ENCODE data around the gene PAX7. TPM values are rescaled to one million over a fixed set of nuclear protein-coding genes. Genes with fewer than 3 reads are reported as not detected.

PAX7 gene
- total and polyA plus RNA-seq, 2 experiments from 2014 or later, result 0.03 TPM; not detected in 1

DNA sequence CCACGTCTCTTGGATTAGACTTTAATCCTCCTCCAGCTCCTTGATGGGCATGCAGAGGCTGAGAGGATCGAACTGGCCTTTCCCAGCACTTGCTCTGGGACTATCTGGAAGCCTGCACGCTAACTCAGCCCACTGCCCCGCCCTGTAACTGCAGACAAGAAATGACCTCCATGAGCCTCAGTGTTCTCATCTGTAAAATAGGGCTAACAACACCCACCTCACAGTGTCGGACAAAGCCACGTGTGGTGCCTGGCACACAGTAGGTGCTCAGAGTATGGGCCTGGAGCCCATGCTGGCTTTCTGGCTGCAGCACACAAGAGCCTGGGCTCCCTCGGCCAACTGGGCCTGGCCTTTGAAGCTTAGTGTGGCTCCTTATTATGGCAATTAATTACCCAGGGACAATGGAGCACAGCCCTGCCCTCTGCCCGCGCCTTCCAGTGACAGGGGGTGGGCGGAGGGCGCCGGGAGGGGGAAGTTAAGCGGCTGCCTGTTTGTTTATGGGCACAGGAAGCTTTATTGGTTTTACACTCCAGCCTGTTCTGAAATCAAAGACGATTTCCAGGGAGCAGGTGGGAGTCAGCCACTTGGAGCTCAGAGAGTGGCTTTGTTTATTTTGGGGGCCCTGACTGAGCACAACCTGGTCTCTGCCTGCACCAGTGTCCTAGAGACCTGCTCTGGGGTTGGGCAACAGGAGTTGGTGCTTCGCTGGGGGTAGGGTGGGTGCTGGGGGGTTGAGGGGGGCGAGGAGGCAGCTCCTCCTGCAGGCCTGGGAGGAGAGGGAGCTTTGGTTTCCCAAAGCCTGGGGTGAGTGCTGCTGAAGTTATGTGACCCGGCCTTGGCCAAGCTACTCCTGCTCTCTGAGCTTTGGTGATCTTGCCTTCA lies 31.0 kb downstream of the PAX7 start:
- Histone ChIP-seq H3K79me2 (replicated peaks; ENCODE audit: insufficient read depth) (no peaks in the 10 kb centered on the region), H4K20me1 (replicated peaks; ENCODE audit: insufficient read depth) (no peaks in the 10 kb centered on the region), H3K27ac (ENCODE audit: low read depth) (no peak overlapping the region), H3F3A (replicated peaks; ENCODE audit: low read depth) (peaks cover 4% of the 10 kb centered on the region; the same call in 1 of the 2 replicates), H3K36me3 (ENCODE audit: insufficient read depth) (no peaks in the 10 kb centered on the region), H3K27me3 (ENCODE audit: insufficient read depth) (peaks cover 55% of the 10 kb centered on the region), H3K4me2 (no peak overlapping the region), H3K4me3 (no peak overlapping the region), H3K4me1 (ENCODE audit: insufficient read depth) (peaks cover 22% of the 10 kb centered on the region), H3K9me2 (ENCODE audit: insufficient read depth) (no peaks in the 10 kb centered on the region), H2AFZ (0 out of 2 replicates have a peak overlapping the region, but pooled peaks have one; percentile 66)
- Mint-ChIP-seq H3K4me1 (peaks cover 35% of the 10 kb centered on the region), H3K27ac (no peak overlapping the region), H3K36me3 (ENCODE audit: low read depth) (no peaks in the 10 kb centered on the region), H3K27me3 (ENCODE audit: insufficient read depth, low read depth, poor library complexity) (peaks cover 40% of the 10 kb centered on the region), H3K9me3 (no peaks in the 10 kb centered on the region), H3K4me3 (no peak overlapping the region)
- no peak for DNase-seq (ENCODE audit: low spot score)
- TF ChIP-seq, protein P1, sequence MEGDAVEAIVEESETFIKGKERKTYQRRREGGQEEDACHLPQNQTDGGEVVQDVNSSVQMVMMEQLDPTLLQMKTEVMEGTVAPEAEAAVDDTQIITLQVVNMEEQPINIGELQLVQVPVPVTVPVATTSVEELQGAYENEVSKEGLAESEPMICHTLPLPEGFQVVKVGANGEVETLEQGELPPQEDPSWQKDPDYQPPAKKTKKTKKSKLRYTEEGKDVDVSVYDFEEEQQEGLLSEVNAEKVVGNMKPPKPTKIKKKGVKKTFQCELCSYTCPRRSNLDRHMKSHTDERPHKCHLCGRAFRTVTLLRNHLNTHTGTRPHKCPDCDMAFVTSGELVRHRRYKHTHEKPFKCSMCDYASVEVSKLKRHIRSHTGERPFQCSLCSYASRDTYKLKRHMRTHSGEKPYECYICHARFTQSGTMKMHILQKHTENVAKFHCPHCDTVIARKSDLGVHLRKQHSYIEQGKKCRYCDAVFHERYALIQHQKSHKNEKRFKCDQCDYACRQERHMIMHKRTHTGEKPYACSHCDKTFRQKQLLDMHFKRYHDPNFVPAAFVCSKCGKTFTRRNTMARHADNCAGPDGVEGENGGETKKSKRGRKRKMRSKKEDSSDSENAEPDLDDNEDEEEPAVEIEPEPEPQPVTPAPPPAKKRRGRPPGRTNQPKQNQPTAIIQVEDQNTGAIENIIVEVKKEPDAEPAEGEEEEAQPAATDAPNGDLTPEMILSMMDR (conservative IDR thresholded peaks at IDR 0.05; ENCODE audit: low read depth in 2 of 2), result no peak
- TF ChIP-seq POLR2AphosphoS5 (IDR thresholded peaks at IDR 0.05; ENCODE audit: low read depth) (no peak), ZNF114 (CRISPR knock-in tag; IDR thresholded peaks at IDR 0.05) (no peak), CREB1 (CRISPR knock-in tag; IDR thresholded peaks at IDR 0.05; ENCODE audit: low read depth) (no peak)
- TF ChIP-seq, protein P2, sequence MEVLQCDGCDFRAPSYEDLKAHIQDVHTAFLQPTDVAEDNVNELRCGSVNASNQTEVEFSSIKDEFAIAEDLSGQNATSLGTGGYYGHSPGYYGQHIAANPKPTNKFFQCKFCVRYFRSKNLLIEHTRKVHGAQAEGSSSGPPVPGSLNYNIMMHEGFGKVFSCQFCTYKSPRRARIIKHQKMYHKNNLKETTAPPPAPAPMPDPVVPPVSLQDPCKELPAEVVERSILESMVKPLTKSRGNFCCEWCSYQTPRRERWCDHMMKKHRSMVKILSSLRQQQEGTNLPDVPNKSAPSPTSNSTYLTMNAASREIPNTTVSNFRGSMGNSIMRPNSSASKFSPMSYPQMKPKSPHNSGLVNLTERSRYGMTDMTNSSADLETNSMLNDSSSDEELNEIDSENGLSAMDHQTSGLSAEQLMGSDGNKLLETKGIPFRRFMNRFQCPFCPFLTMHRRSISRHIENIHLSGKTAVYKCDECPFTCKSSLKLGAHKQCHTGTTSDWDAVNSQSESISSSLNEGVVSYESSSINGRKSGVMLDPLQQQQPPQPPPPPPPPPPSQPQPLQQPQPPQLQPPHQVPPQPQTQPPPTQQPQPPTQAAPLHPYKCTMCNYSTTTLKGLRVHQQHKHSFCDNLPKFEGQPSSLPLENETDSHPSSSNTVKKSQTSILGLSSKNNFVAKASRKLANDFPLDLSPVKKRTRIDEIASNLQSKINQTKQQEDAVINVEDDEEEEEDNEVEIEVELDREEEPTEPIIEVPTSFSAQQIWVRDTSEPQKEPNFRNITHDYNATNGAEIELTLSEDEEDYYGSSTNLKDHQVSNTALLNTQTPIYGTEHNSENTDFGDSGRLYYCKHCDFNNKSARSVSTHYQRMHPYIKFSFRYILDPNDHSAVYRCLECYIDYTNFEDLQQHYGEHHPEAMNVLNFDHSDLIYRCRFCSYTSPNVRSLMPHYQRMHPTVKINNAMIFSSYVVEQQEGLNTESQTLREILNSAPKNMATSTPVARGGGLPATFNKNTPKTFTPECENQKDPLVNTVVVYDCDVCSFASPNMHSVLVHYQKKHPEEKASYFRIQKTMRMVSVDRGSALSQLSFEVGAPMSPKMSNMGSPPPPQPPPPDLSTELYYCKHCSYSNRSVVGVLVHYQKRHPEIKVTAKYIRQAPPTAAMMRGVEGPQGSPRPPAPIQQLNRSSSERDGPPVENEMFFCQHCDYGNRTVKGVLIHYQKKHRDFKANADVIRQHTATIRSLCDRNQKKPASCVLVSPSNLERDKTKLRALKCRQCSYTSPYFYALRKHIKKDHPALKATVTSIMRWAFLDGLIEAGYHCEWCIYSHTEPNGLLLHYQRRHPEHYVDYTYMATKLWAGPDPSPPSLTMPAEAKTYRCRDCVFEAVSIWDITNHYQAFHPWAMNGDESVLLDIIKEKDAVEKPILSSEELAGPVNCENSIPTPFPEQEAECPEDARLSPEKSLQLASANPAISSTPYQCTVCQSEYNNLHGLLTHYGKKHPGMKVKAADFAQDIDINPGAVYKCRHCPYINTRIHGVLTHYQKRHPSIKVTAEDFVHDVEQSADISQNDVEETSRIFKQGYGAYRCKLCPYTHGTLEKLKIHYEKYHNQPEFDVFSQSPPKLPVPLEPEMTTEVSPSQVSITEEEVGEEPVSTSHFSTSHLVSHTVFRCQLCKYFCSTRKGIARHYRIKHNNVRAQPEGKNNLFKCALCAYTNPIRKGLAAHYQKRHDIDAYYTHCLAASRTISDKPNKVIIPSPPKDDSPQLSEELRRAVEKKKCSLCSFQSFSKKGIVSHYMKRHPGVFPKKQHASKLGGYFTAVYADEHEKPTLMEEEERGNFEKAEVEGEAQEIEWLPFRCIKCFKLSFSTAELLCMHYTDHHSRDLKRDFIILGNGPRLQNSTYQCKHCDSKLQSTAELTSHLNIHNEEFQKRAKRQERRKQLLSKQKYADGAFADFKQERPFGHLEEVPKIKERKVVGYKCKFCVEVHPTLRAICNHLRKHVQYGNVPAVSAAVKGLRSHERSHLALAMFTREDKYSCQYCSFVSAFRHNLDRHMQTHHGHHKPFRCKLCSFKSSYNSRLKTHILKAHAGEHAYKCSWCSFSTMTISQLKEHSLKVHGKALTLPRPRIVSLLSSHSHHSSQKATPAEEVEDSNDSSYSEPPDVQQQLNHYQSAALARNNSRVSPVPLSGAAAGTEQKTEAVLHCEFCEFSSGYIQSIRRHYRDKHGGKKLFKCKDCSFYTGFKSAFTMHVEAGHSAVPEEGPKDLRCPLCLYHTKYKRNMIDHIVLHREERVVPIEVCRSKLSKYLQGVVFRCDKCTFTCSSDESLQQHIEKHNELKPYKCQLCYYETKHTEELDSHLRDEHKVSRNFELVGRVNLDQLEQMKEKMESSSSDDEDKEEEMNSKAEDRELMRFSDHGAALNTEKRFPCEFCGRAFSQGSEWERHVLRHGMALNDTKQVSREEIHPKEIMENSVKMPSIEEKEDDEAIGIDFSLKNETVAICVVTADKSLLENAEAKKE (CRISPR knock-in tag; IDR thresholded peaks at IDR 0.05), result no peak
- ATAC-seq, result peak; percentile 24
